Brain microvascular endothelial cell (primary cell): ENCODE measurements around the gene YRDC.

Experiments
- DNase-seq: peaks from one replicate; pipeline ENCODE4 v3.0.0-alpha.2; 2020
- H3K27ac ChIP-seq: fragments of 250-450 bp; sonication (Bioruptor Pico); 2 replicates; pipeline ENCODE4 v1.5.1; 2020; ENCODE audit warnings: mild to moderate bottlenecking, moderate library complexity
- H3K27me3 ChIP-seq: fragments of 250-450 bp; sonication (Bioruptor Pico); replicated peaks from 2 replicates; pipeline ENCODE4 v1.5.1; 2020; ENCODE audit warnings: mild to moderate bottlenecking
- H3K36me3 ChIP-seq: fragments of 250-450 bp; sonication (Bioruptor Pico); replicated peaks from 2 replicates; pipeline ENCODE4 v1.5.1; 2020; ENCODE audit warnings: mild to moderate bottlenecking
- H3K4me3 ChIP-seq: 2 replicates; pipeline ENCODE4 v1.5.1; 2011; ENCODE audit warnings: low read depth, mild to moderate bottlenecking, control low read depth, low read length, moderate library complexity
- in situ Hi-C: cut with HindIII; loops from 2 replicates; pipeline ENCODE4 v1.10.0; 2017; ENCODE audit warnings: low sequenced_read_pairs, low pct_ligation_motif_present
- TF ChIP-seq, protein P1 (sequence below): IDR thresholded peaks from 2 replicates; pipeline ENCODE4 v1.5.1; 2011; ENCODE audit warnings: low read depth, mild to moderate bottlenecking, moderate library complexity, low read length, control low read depth, inconsistent platforms; ENCODE audit errors: missing control alignments

The YRDC gene, protein sequence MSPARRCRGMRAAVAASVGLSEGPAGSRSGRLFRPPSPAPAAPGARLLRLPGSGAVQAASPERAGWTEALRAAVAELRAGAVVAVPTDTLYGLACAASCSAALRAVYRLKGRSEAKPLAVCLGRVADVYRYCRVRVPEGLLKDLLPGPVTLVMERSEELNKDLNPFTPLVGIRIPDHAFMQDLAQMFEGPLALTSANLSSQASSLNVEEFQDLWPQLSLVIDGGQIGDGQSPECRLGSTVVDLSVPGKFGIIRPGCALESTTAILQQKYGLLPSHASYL

DNA sequence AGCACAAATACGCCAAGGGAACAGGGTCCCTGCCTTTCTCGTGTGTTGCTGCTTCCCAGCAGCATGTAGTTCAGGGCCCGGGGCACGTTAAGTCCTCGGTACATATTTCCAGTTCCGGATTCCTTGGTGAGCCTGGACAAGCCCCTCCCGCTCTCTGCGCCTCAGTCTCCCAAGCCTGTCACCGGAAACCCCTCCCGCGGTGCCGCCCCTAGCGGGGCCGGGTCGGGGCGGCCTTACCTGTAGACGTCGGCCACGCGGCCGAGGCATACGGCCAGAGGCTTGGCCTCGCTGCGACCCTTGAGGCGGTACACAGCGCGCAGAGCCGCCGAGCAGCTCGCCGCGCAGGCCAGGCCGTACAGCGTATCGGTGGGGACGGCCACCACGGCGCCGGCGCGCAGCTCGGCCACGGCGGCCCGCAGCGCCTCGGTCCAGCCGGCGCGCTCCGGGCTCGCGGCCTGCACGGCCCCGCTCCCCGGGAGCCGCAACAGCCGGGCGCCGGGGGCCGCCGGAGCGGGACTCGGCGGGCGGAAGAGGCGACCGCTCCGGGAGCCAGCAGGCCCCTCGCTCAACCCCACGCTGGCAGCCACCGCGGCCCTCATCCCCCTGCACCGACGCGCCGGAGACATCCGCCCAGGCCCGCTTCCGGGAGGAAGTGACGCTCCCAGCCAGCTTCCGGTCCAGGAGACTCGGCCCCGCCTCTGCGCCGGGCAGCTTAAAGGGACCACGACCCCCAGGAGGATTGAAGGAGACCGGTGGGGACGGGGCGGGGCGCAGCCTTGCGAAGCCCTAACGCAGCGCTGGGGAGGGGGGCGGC lies at the start of gene YRDC, which contains the start of gene C1orf122:
TSS of gene YRDC (minus strand) at position 654 of the 814 bp plus-strand sequence. CDS start at position 626, 28 bp downstream.
TSS of gene C1orf122 (plus strand) at position 236 of the 814 bp plus-strand sequence. CDS start 615 bp downstream, outside the sequence.
- H3K4me3 ChIP-seq, result peak within 1 kb of the TSS; percentile 79
- in situ Hi-C loops, result no loop called here
- peak; percentile 88 for DNase-seq
- H3K27me3 ChIP-seq, result no peaks in the 10 kb centered on the region
- peak within 1 kb of the TSS; percentile 71 for H3K27ac ChIP-seq
- TF ChIP-seq, protein P1, sequence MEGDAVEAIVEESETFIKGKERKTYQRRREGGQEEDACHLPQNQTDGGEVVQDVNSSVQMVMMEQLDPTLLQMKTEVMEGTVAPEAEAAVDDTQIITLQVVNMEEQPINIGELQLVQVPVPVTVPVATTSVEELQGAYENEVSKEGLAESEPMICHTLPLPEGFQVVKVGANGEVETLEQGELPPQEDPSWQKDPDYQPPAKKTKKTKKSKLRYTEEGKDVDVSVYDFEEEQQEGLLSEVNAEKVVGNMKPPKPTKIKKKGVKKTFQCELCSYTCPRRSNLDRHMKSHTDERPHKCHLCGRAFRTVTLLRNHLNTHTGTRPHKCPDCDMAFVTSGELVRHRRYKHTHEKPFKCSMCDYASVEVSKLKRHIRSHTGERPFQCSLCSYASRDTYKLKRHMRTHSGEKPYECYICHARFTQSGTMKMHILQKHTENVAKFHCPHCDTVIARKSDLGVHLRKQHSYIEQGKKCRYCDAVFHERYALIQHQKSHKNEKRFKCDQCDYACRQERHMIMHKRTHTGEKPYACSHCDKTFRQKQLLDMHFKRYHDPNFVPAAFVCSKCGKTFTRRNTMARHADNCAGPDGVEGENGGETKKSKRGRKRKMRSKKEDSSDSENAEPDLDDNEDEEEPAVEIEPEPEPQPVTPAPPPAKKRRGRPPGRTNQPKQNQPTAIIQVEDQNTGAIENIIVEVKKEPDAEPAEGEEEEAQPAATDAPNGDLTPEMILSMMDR, result no peak
- peaks cover 41% of the 10 kb centered on the region for H3K36me3 ChIP-seq

DNA sequence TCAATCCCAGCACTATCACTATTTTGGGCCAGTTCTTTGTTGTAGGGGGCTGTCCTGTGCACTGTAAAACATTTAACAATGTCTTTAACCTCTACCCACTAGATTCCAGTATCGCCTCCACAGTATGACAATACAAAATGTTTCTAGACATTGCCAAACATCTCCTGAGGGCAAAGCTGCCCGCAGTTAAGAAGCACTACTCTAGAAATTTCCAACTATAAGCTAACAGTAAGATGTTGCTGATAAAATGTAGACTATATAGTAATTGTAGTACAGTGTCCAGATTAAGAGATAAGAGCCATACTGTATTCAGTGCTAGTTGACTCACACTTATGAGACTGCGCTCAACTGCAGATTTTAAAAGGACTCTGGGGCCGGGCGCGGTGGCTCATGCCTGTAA lies 46.4 kb upstream of the YRDC start:
- H3K27ac ChIP-seq, result no peak overlapping the region
- no peak overlapping the region for H3K4me3 ChIP-seq
- no peak for DNase-seq
- in situ Hi-C loops, result no loop called here
- no peaks in the 10 kb centered on the region for H3K27me3 ChIP-seq
- TF ChIP-seq, protein P1, result no peak
- peaks cover 4% of the 10 kb centered on the region for H3K36me3 ChIP-seq

DNA sequence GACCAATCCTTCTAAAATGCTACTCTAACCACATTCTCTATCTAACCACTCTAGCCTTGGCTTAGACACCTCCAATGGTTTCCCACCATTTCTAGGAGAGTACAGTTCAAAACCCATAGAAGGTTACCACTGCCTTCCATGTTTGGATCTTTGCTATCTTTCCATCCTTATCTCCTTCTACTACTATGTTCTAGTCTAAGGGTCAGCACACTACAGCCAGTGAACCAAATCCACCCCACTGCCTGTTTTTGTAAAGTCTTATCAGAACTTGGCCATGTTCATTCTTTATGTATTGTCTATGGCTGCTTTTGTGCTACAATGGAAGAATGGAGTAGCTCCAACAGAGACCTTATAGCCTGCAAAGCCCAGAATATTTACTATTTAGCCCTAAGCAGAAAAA lies 45.1 kb upstream of the YRDC start:
- TF ChIP-seq, protein P1, result no peak
- H3K4me3 ChIP-seq, result no peak overlapping the region
- in situ Hi-C loops, result no loop called here
- H3K27ac ChIP-seq, result no peak overlapping the region
- DNase-seq, result no peak
- peaks cover 4% of the 10 kb centered on the region for H3K36me3 ChIP-seq
- H3K27me3 ChIP-seq, result no peaks in the 10 kb centered on the region

DNA sequence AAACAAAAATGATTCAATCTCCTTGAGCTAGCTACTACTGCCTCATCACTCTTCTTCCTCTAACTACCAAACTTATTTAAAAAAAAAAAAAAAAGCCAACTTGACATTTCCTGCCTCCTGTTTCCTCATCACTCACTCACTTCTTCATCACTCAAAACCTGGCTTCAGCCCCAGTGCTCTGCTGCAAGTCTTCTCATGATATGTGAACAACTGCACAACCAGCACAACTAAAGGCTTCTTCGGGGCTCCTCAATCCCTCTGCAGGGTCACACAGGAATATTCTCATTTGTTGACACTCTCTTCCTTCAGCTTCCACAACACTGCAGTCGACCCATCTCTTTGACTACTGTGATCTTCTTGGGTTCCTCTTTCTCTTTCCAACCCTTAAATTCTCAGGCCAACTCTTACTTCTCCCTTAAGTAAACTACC lies 43.8 kb upstream of the YRDC start:
- no peak for DNase-seq
- Histone ChIP-seq H3K27ac (no peak overlapping the region), H3K4me3 (no peak overlapping the region), H3K36me3 (peaks cover 6% of the 10 kb centered on the region), H3K27me3 (no peaks in the 10 kb centered on the region)
- in situ Hi-C loops, result no loop called here
- TF ChIP-seq, protein P1, result no peak

DNA sequence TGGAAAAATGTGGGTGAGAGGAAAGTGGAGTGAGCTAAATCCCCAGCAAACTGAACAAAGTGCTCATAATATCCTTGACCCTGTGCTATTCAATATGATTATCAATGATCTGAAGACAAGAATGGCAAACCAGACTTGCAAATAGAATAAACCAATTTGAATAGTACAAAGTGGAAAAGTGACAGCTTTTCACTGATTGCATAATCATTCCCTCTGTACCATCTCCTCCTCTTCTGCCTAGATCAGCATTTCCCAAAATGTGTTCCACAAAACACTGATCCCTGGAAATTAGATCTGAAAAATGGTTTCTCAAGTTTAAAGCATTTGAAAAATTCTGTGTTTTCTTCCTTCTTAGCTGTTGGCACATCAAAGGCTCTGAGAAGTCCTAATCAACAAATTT lies 43.3 kb upstream of the YRDC start:
- Histone ChIP-seq H3K27ac (no peak overlapping the region), H3K36me3 (peaks cover 6% of the 10 kb centered on the region), H3K4me3 (no peak overlapping the region), H3K27me3 (no peaks in the 10 kb centered on the region)
- in situ Hi-C loops, result no loop called here
- TF ChIP-seq, protein P1, result no peak
- DNase-seq, result no peak
